B cell (primary cell): ENCODE data around the gene IGFLR1. TPM values are rescaled to one million over a fixed set of nuclear protein-coding genes. Genes with fewer than 3 reads are reported as not detected.

ENCODE experiments used
- ATAC-seq: fragments of 200-7000 bp; cut with Tn5 transposase; one replicate; pipeline ENCODE4 v1.10.0; 2021; ENCODE audit warnings: low read depth, mild to moderate bottlenecking, moderate number of reproducible peaks, moderate library complexity
- CTCF ChIA-PET: fragments of 350-600 bp; sonication (Branson Sonifier 250); formaldehyde crosslinking; loops from one replicate; lab custom pipeline; 2021; ENCODE audit warnings: antibody characterized with exemption, inconsistent platforms; lab: Charles Lee
- POLR2A ChIA-PET: fragments of 350-600 bp; sonication (Branson Sonifier 250); formaldehyde crosslinking; loops from one replicate; lab custom pipeline; 2021; ENCODE audit warnings: antibody characterized with exemption; lab: Charles Lee
- DNase-seq: peaks from one replicate; pipeline ENCODE4 v3.0.0; 2013
- H2AFZ ChIP-seq: 2 replicates; pipeline ENCODE4 v1.6.1; 2012; ENCODE audit warnings: mild to moderate bottlenecking, low read depth, low read length; ENCODE audit not compliant: insufficient read depth, poor library complexity, severe bottlenecking
- H3K27ac ChIP-seq, 2 donors: 1 replicate in 1 of 2; 2 replicates in 1 of 2; pipeline ENCODE4 v1.5.1; 2012 to 2013; ENCODE audit warnings: low read length in 2 of 2, mild to moderate bottlenecking in 2 of 2, moderate library complexity in 1 of 2
- H3K27me3 ChIP-seq, 4 experiments: fragments of 200-600 bp in 1 of 4; sonication (generic) in 1 of 4; replicated peaks in 1 of 4; 1 replicate in 2 of 4; 2 replicates in 2 of 4; pipeline versions ENCODE4 v1.6.1 to v1.7.0; 2013 to 2016; ENCODE audit warnings: low read length in 3 of 4, mild to moderate bottlenecking in 2 of 4, mixed read lengths in 1 of 4, moderate library complexity in 1 of 4; ENCODE audit not compliant: insufficient read depth in 4 of 4, control insufficient read depth in 3 of 4; ENCODE audit errors: control extremely low read depth in 1 of 4
- H3K36me3 ChIP-seq, 2 experiments: replicated peaks in 1 of 2; 1 replicate in 1 of 2; 2 replicates in 1 of 2; pipeline versions ENCODE4 v1.6.1 to v1.7.1; 2013; ENCODE audit warnings: low read length in 1 of 2; ENCODE audit not compliant: insufficient read depth in 2 of 2, control insufficient read depth in 1 of 2; ENCODE audit errors: control extremely low read depth in 1 of 2, extremely low read depth in 1 of 2
- H3K4me1 ChIP-seq, 2 donors: fragments of 200-600 bp in 1 of 2; sonication (generic) in 1 of 2; 1 replicate in 1 of 2; 2 replicates in 1 of 2; pipeline versions ENCODE4 v1.5.1 to v1.6.1; 2013 to 2017; ENCODE audit warnings: low read length in 2 of 2; ENCODE audit not compliant: control insufficient read depth in 2 of 2, insufficient read depth in 2 of 2
- H3K4me2 ChIP-seq: replicated peaks from 2 replicates; pipeline ENCODE3; 2012; ENCODE audit warnings: mild to moderate bottlenecking, low read depth, low read length; ENCODE audit not compliant: poor library complexity, severe bottlenecking
- H3K4me3 ChIP-seq, 5 experiments: fragments of 200-600 bp in 1 of 5; sonication (generic) in 1 of 5; 1 replicate in 3 of 5; 2 replicates in 2 of 5; pipeline versions ENCODE4 v1.5.1 to v1.7.0; 2011 to 2016; ENCODE audit warnings: low read length in 4 of 5, mild to moderate bottlenecking in 4 of 5, low read depth in 2 of 5, control low read depth in 1 of 5, moderate library complexity in 1 of 5; ENCODE audit not compliant: insufficient read depth in 1 of 5; ENCODE audit errors: control extremely low read depth in 1 of 5, extremely low read depth in 1 of 5
- H3K79me2 ChIP-seq: fragments of 200-600 bp; sonication (generic); one replicate; pipeline ENCODE4 v1.6.0; 2016; ENCODE audit warnings: low read length; ENCODE audit not compliant: control insufficient read depth, insufficient read depth
- H3K9ac ChIP-seq: fragments of 200-600 bp; sonication (generic); 2 replicates; pipeline ENCODE4 v1.6.1; 2017; ENCODE audit warnings: mild to moderate bottlenecking, low read length, moderate library complexity
- H3K9me3 ChIP-seq, 3 donors: one replicate each; pipeline versions ENCODE4 v1.6.1 to v1.7.1; 2013; ENCODE audit warnings: low read length in 2 of 3; ENCODE audit not compliant: control insufficient read depth in 2 of 3, insufficient read depth in 1 of 3; ENCODE audit errors: control extremely low read depth in 1 of 3
- H4K20me1 ChIP-seq: 2 replicates; pipeline ENCODE4 v1.6.0; 2012; ENCODE audit warnings: mild to moderate bottlenecking, low read length; ENCODE audit not compliant: insufficient read depth, control insufficient read depth, poor library complexity, severe bottlenecking
- H3K27ac Mint-ChIP-seq: one replicate; pipeline ENCODE4 v1.8.0; 2021; ENCODE audit warnings: mixed read lengths
- H3K27me3 Mint-ChIP-seq: one replicate; pipeline ENCODE4 v1.8.0; 2021; ENCODE audit warnings: mixed read lengths
- H3K4me1 Mint-ChIP-seq: one replicate; pipeline ENCODE4 v1.8.0; 2021; ENCODE audit warnings: mixed read lengths
- H3K4me3 Mint-ChIP-seq: one replicate; pipeline ENCODE4 v1.8.0; 2021; ENCODE audit warnings: mixed read lengths
- H3K9me3 Mint-ChIP-seq: one replicate; pipeline ENCODE4 v1.8.0; 2022; ENCODE audit warnings: mixed read lengths; ENCODE audit not compliant: insufficient read depth
- EZH2 ChIP-seq: IDR thresholded peaks from 2 replicates; pipeline ENCODE4 v1.6.1; 2012; ENCODE audit warnings: borderline replicate concordance, low read depth, mild to moderate bottlenecking, moderate library complexity, low read length; ENCODE audit not compliant: insufficient read depth, poor library complexity, severe bottlenecking
- WGBS: methylation state at CpG from one replicate; pipeline ENCODE4 v1.1.5; 2013; ENCODE audit warnings: missing lambda C conversion rate; ENCODE audit not compliant: insufficient coverage; 5-methylcytosine and 5-hydroxymethylcytosine counted together
- intact Hi-C: fragments of 100-400 bp; cut with micrococcal nuclease; formaldehyde crosslinking; loops from one replicate; pipeline ENCODE4 v1.10.0; 2022
- polyA plus RNA-seq: library from polyadenylated mRNA; depleted of rRNA; stranded (reverse); fragments of >200 nt; gene quantifications from 2 replicates; pipeline ENCODE4 v1.2.3, GENCODE V29; 2012
- total RNA-seq, 2 donors: library from RNA; stranded (reverse); fragments of 120-200 nt in 1 of 2; gene quantifications; 1 replicate in 1 of 2; 2 replicates in 1 of 2; pipeline versions ENCODE4 v1.2.3 to v1.2.4, GENCODE V29; 2013 to 2022
- TF ChIP-seq, protein P1 (sequence below): fragments of 200-600 bp; IDR thresholded peaks from one replicate; pipeline ENCODE4 v1.8.0; 2022; ENCODE audit warnings: antibody characterized with exemption, mild to moderate bottlenecking

The IGFLR1 gene
- total and polyA plus RNA-seq, 2 donors (not counting 1 experiment from before 2014, with no cell fraction given), result 130 to 245 TPM

DNA sequence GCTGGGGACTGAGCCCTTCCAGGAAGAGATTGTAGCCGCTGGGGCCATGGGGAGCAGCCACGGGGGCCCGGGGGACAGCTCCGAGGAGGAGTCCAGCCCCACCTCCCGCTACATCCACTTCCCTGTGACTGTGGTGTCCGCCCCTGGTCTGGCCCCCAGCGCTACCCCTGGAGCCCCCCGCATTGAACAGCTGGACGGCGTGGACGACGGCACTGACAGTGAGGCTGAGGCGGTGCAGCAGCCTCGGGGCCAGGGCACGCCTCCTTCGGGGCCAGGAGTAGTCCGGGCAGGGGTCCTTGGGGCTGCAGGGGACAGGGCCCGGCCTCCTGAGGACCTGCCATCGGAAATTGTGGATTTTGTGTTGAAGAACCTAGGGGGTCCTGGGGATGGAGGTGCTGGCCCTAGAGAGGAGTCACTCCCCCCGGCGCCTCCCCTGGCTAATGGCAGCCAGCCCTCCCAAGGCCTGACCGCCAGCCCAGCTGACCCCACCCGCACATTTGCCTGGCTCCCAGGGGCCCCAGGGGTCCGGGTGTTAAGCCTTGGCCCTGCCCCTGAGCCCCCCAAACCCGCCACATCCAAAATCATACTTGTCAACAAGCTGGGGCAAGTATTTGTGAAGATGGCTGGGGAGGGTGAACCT lies 9.6 kb downstream of the IGFLR1 start:
- H3K9ac ChIP-seq, result no peak overlapping the region
- H3K27me3 ChIP-seq, result no peaks in the 10 kb centered on the region
- peaks cover 42% of the 10 kb centered on the region for H4K20me1 ChIP-seq
- no peaks in the 10 kb centered on the region for H3K9me3 Mint-ChIP-seq
- intact Hi-C loops, result no loop called here
- ChIA-PET POLR2A (interaction anchor here (0.7 kb wide), 1 partner anchor 8 kb away, joined by 3 read pairs; no protein-coding TSS in a partner anchor), CTCF (interaction anchor here (1.0 kb wide), 1 partner anchor 8 kb away, joined by 4 read pairs; no protein-coding TSS in a partner anchor)
- 100% methylated on average over 22 of the region's 25 CpGs for WGBS
- H3K27me3 Mint-ChIP-seq, result no peaks in the 10 kb centered on the region
- H3K4me3 Mint-ChIP-seq, result no peak overlapping the region
- peaks cover 5 to 82% of the 10 kb centered on the region in 2 experiments for H3K36me3 ChIP-seq
- DNase-seq (no peak), ATAC-seq (no peak)
- H3K27ac Mint-ChIP-seq, result no peak overlapping the region
- TF ChIP-seq, protein P1, sequence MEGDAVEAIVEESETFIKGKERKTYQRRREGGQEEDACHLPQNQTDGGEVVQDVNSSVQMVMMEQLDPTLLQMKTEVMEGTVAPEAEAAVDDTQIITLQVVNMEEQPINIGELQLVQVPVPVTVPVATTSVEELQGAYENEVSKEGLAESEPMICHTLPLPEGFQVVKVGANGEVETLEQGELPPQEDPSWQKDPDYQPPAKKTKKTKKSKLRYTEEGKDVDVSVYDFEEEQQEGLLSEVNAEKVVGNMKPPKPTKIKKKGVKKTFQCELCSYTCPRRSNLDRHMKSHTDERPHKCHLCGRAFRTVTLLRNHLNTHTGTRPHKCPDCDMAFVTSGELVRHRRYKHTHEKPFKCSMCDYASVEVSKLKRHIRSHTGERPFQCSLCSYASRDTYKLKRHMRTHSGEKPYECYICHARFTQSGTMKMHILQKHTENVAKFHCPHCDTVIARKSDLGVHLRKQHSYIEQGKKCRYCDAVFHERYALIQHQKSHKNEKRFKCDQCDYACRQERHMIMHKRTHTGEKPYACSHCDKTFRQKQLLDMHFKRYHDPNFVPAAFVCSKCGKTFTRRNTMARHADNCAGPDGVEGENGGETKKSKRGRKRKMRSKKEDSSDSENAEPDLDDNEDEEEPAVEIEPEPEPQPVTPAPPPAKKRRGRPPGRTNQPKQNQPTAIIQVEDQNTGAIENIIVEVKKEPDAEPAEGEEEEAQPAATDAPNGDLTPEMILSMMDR, result no peak
- no peak for TF ChIP-seq EZH2
- no peaks in the 10 kb centered on the region for H3K9me3 ChIP-seq
- H3K4me1 Mint-ChIP-seq, result peaks cover 19% of the 10 kb centered on the region
- H3K4me3 ChIP-seq, result no peak overlapping the region
- H3K4me1 ChIP-seq, result peaks cover 7 to 13% of the 10 kb centered on the region in 2 donors
- H2AFZ ChIP-seq, result no peak overlapping the region
- no peak overlapping the region for H3K4me2 ChIP-seq
- H3K27ac ChIP-seq, result no peak overlapping the region
- H3K79me2 ChIP-seq, result peaks cover 42% of the 10 kb centered on the region

DNA sequence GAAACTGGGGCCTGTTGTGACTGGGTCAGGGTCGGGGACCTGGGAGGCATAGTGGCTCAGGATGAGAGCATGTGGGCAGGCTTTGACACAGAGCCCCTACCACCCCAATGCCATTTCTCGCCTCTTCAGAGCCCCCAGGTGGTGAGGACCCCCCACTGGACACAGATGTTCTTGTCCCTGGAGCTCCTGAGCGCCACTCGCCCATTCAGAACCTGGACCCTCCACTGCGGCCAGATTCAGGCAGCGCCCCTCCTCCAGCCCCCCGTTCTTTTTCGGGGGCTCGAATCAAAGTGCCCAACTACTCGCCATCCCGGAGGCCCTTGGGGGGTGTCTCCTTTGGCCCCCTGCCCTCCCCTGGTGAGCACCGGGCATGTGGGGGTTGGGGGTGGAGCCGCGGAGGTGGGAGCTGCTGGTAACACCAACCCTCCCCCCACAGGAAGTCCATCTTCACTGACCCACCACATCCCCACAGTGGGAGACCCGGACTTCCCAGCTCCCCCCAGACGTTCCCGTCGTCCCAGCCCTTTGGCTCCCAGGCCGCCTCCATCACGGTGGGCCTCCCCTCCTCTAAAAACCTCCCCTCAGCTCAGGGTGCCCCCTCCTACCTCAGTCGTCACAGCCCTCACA lies 10.4 kb downstream of the IGFLR1 start:
- ATAC-seq (no peak), DNase-seq (no peak)
- Mint-ChIP-seq H3K27ac (no peak overlapping the region), H3K4me3 (no peak overlapping the region), H3K4me1 (peaks cover 12% of the 10 kb centered on the region), H3K27me3 (no peaks in the 10 kb centered on the region), H3K9me3 (no peaks in the 10 kb centered on the region)
- Histone ChIP-seq H3K4me3 (no peak overlapping the region), H3K27me3 (no peaks in the 10 kb centered on the region), H3K9me3 (no peaks in the 10 kb centered on the region), H3K4me2 (no peak overlapping the region), H3K9ac (no peak overlapping the region), H3K4me1 (peaks cover under 1 to 5% of the 10 kb centered on the region in 2 donors), H4K20me1 (peaks cover 46% of the 10 kb centered on the region), H2AFZ (no peak overlapping the region), H3K27ac (no peak overlapping the region), H3K79me2 (peaks cover 49% of the 10 kb centered on the region), H3K36me3 (peaks cover 5 to 82% of the 10 kb centered on the region in 2 experiments)
- WGBS, result 96% methylated on average over 11 of the region's 21 CpGs
- intact Hi-C loops, result no loop called here
- no peak for TF ChIP-seq EZH2
- TF ChIP-seq, protein P1, result no peak
- ChIA-PET POLR2A (interaction anchor here (0.7 kb wide), 1 partner anchor 9 kb away, joined by 3 read pairs; no protein-coding TSS in a partner anchor), CTCF (interaction anchor here (1.0 kb wide), 1 partner anchor 9 kb away, joined by 4 read pairs; no protein-coding TSS in a partner anchor)
